ENCODE data around the gene POLD2.

- TF ChIP-seq CTCF (IDR thresholded peaks at IDR 0.05) (no peak), POLR2A (IDR thresholded peaks at IDR 0.05) (no peak)
Observed at GRCh38 chr7:44112231-44112996, 10.9 kb downstream of the POLD2 start.
